DMS153 (cell line): ENCODE data around the gene STON1.
A peak's percentile ranks its signal among the peaks of the same experiment; 100 is the strongest.
"Not testable (repeated sequence)": the region's sequence is repeated elsewhere in the genome, so short reads cannot be mapped to it uniquely, and the experiment has no call there.

Experiments used
- DNase-seq: peaks from one replicate; lab custom pipeline; 2025; lab: John Stamatoyannopoulos, UW

Gene STON1

GRCh38 chr2:48574353-48575287 is 44.7 kb downstream of the STON1 start:
- DNase-seq: no peak

GRCh38 chr2:48578313-48578712 is 48.4 kb downstream of the STON1 start:
- no peak for DNase-seq

DNA sequence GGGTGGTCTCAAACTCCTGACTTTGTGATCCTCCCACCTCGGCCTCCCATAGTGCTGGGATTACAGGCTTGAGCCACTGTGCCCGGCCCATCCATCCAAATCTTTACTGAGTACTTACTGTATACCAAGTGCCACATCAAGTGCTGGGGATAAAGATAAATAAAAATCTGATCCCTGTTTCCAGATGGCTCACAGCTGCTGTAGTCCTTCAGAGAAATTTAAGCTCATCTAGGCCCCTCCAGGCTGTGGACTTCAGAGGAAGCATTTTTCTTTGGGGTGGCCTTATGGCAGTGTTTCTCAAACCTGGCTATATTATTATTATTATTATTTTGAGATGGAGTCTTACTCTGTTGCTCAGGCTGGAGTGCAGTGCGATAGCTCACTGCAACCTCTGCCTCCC is 54.0 kb downstream of the STON1 start:
- DNase-seq: no peak

- no peak for DNase-seq
These were observed 54.6 kb downstream of the STON1 start for GRCh38 chr2:48584551-48584950.

- DNase-seq: no peak
These were observed 56.5 kb downstream of the STON1 start for GRCh38 chr2:48586433-48586832.

DNA sequence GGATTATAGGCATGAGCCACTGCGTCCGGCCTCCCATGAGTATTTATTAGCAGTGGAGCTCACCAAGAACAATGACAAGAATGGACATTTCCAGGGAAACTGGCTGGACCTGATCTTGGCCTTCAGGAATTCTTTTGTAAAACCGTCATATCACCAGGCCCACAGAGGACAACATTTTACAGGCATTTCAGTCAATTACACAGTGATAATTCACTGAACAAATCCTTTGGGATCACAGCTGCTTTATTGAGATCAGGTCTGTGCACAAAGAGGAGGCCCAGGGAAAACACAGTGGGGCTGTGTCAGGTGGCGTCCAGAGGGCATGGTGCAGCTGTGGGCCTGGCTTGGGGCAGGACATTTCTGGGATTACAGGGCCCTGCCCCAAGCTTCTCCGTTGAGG is 57.6 kb downstream of the STON1 start:
- DNase-seq: no peak

DNA sequence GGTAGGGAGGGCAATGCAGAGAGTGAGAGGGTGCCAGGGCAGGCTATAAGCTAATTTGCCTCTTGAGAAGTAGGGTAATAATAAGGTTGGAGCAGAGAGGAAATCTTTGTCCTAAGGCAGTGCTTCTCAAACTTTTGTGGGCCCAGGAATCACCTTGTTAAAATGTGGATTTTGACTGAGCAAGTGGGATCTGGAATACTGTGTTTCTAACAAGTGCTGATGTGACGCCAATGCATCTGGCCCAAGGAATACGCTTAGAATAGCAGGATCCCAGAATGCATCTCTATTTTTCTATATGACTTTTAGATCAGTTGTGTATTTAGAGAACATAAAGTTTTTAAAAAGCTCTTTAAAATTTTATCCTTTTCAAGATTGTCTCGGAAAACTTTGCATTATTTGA is 58.0 kb downstream of the STON1 start:
- no peak for DNase-seq

GRCh38 chr2:48588745-48589144 is 58.8 kb downstream of the STON1 start:
- no peak for DNase-seq

- no peak for DNase-seq
These were observed 59.3 kb downstream of the STON1 start for GRCh38 chr2:48589170-48589767.

- no peak for DNase-seq
These were observed 60.1 kb downstream of the STON1 start for GRCh38 chr2:48590017-48590416.

GRCh38 chr2:48592067-48592466 is 62.1 kb downstream of the STON1 start:
- DNase-seq: no peak

DNA sequence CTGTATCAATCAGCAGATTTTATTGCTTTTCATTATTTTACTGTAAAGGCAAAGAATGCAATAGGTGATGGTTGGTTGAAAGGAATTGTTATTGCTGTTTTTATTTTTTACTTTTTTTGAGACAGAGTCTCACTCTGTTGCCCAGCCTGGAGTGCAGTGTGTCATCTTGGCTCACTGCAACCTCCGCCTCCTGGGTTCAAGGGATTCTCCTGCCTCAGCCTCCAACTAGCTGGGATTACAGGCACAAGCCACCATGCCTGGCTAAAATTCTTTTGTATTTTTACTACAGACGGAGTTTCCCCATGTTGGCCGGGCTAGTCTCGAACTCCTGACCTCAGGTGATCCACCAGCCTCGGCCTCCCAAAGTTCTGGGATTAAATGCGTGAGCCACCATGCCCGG is 66.8 kb downstream of the STON1 start:
- DNase-seq: not testable (repeated sequence)

GRCh38 chr2:48597492-48597891 is 67.5 kb downstream of the STON1 start:
- DNase-seq: no peak

GRCh38 chr2:48600204-48600813 is 70.4 kb downstream of the STON1 start:
- DNase-seq: peak; percentile 11

DNA sequence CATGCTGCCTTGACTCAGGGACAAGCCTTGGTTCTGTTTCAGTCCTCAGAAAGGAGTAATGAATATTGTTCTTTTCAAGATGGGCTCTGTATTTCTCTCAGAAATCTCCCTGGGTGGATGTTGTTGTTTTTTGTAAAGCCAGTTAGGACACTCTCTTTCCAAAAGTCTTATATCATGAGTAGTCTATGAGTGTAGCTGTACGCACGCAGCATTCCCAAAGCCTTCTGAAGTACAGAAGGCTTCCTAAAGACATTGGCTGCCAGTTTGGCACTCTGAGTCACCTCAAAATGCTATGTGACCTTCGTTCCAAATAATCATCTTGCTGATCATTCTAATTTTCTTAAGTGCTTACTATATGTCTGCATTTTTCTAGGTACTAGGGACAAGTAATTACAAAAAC is 71.0 kb downstream of the STON1 start:
- no peak for DNase-seq

DNA sequence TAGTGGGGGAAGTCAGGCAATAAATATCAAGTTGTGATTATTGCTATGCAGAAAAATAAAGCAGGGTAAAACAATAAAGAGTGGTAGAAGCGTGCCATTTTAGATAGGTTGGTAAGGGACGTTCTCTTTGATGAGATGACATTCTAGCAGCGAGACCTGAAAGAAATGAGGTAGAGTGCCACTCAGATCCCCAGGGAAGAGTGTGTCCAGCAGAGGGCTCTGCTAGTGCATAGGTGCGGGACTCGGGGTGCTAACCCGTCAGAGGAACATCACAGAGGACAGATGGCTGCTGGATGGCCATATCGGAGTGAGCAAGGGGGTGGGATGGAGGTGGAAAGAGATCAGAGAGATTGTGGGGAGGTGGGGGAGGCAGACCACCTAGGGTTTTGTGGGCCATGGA is 71.4 kb downstream of the STON1 start:
- peak; percentile 22 for DNase-seq

DNA sequence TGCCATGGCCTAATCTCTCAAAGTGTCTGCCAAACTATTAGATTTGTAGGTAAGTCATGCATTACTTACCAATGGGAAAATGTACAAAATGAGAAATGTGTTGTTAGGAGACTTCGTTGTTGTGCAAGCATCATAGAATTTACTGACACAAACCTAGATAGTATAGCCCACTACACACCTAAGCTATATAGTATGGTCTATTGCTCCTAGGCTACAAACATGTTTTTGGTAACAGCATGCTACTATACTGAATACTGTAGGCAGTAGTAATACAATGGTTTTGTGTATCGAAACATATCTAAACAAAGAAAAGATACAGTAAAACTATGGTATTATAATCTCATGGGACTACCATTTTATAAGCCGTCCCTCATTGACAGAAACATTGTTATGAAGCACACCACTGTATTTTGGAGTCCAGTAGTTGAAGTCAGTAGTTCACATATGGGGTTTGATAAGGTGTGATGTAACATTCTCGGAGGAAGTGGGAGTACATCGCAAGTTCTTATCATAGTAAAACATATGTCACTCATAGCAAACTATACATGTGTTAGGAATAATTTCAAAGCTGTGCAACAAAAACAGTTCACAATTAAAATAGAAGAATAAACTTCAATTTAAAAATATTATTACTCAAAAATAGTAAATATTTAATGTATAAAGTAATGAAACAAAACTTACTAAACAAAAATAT is 75.7 kb downstream of the STON1 start:
- DNase-seq: no peak

DNA sequence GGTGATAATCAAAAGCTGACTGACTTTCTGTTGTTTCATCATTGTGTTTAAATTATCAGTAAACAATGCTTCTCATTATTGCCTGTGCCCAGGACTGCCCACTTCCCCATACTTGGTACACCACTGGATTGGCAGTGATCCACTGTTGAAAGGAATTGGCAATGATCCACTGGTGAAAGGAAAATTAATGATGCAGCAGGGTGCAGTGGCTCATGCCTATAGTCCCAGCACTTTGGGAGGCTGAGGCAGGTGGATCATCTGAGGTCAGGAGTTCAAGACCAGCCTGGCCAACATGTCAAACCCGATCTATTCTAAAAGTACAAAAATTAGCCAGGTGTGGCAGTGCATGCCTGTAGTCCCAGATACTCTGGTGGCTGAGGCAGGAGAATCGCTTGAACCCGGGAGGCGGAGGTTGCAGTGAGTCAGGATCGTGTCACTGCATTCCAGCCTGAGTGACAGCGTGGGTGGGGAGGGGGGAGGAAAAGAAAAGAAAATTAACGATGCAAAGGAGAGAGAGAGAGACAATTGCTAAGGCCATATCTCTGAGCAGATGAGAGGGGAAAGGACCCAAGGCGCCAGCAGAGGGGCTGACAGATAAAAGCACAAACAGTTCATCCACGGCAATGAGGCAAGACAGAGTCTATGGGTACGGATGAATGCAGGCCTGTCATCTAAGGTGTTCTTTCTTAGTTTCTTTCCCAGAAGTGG is 77.5 kb downstream of the STON1 start:
- DNase-seq: no peak

DNA sequence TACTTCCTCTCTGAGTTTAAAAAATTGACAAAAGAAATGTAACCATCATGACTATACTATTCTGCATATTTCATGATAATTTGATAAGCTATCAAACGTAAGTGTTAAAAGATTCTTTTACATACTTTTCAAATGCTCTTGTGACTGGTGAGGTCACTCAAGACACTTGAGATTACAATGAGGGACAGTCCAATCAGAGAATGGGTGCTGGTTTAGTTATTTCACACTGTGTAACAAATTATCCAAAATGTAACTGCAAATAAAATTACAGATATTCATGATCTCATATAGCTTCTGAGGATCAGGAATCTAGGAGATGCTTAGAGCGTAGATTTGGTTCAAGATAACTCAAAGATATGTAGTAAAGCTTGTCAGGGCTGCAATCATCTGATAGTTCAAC is 83.3 kb downstream of the STON1 start:
- no peak for DNase-seq

DNA sequence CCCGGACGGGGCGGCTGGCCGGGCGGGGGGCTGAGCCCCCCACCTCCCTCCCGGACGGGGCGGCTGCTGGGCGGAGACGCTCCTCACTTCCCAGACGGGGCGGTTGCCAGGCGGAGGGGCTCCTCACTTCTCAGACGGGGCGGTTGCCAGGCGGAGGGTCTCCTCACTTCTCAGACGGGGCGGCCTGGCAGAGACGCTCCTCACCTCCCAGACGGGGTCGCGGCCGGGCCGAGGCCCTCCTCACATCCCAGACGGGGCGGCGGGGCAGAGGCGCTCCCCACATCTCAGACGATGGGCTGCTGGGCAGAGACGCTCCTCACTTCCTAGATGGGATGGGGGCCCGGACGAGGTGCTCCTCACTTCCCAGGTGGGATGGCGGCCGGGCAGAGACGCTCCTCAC is 84.6 kb downstream of the STON1 start:
- not testable (repeated sequence) for DNase-seq

DNA sequence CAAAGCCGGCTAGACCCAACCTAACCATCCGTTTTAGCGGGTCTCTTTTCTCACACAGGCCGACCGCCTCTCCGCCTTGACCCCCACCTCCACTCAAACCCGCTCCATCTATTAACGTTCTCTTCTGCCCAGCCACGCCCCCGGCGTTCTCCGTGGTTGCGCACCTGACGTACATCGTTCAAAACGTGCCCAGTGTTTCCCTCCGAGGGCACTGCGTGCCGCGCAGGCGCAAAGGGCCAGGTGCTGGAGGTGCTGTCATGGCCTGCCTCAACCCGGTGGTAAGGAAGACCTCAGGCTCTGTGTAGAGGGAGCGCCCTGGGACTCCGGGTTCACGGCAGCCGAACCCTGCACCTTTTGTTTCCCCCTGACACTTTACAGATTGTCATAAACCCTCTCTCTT is 87.7 kb downstream of the STON1 start, which contains the start of gene GTF2A1L:
Gene GTF2A1L, plus strand, starts transcription at position 239 of the 400 bp plus-strand sequence. Its CDS starts 19 bp downstream, at position 258.
- DNase-seq: no peak

- DNase-seq: no peak
These were observed 89.6 kb downstream of the STON1 start for GRCh38 chr2:48619526-48619925.
